HCT116 (cell line): Measurements from ENCODE around the gene KCNIP4. TPM values are rescaled to one million over a fixed set of nuclear protein-coding genes. Genes with fewer than 3 reads are reported as not detected.

Experiments
- ATAC-seq: fragments of 200-7000 bp; cut with Tn5 transposase; 2 replicates; pipeline ENCODE4 v1.9.1; 2020; ENCODE audit warnings: mild to moderate bottlenecking, moderate library complexity
- BruUV-seq: library from RNA; stranded (reverse); fragments of 400-500 nt; replicated peaks from 2 replicates; lab custom pipeline; 2021; lab: Mats Ljungman, UMichigan
- CTCF ChIA-PET: fragments of 300-600 bp; sonication (Branson Sonifier 250); formaldehyde crosslinking; loops from one replicate; lab custom pipeline; 2021; ENCODE audit warnings: antibody characterized with exemption; lab: Charles Lee
- POLR2A ChIA-PET: fragments of 300-600, 350-600 bp; sonication (Branson Sonifier 250); formaldehyde crosslinking; loops from one replicate; lab custom pipeline; 2021; ENCODE audit warnings: antibody characterized with exemption; lab: Charles Lee
- RAD21 ChIA-PET, 2 experiments: fragments of 300-600 bp; sonication (Branson Sonifier 250); formaldehyde crosslinking; loops; one replicate each; lab custom pipeline; 2023; ENCODE audit warnings: low total read pairs in 2 of 2; ENCODE audit not compliant: uncharacterized antibody in 2 of 2, unreplicated experiment in 2 of 2, low non-redundant PET in 1 of 2; lab: Charles Lee
- DNase-seq: peaks from one replicate; pipeline ENCODE4 v3.0.0-alpha.2; 2010; ENCODE audit warnings: low read depth, low spot score
- H2AFZ ChIP-seq: fragments of 200-600 bp; shearing (Covaris generic), sonication (generic); 2 replicates; pipeline ENCODE4 v1.6.1; 2017; ENCODE audit warnings: low read depth, mixed run types, mixed read lengths, antibody characterized with exemption, low read length; ENCODE audit not compliant: poor library complexity, severe bottlenecking
- H3K27ac ChIP-seq: 2 replicates; pipeline ENCODE4 v1.5.1; 2012; ENCODE audit warnings: low read depth, low read length
- H3K27me3 ChIP-seq: fragments of 200-600 bp; sonication (generic); 2 replicates; pipeline ENCODE4 v1.6.1; 2016; ENCODE audit warnings: mixed run types, low read length, mixed read lengths; ENCODE audit not compliant: insufficient read depth
- H3K36me3 ChIP-seq, 2 experiments: fragments of 200-500 bp in 1 of 2; fragments of 200-600 bp in 1 of 2; sonication (Bioruptor generic) in 1 of 2; sonication (generic) in 1 of 2; 2 replicates each; pipeline versions ENCODE4 v1.5.1 to v1.6.1; 2014 to 2016; ENCODE audit warnings: low read length in 2 of 2, inconsistent platforms in 1 of 2, mixed read lengths in 1 of 2, mixed run types in 1 of 2; ENCODE audit not compliant: insufficient read depth in 2 of 2, control insufficient read depth in 1 of 2
- H3K4me1 ChIP-seq, 2 experiments: fragments of 200-600 bp in 1 of 2; sonication (generic) in 1 of 2; 2 replicates each; pipeline versions ENCODE4 v1.5.1 to v1.6.1; 2012 to 2017; ENCODE audit warnings: low read length in 2 of 2, inconsistent platforms in 1 of 2, mild to moderate bottlenecking in 1 of 2, mixed read lengths in 1 of 2, mixed run types in 1 of 2, moderate library complexity in 1 of 2; ENCODE audit not compliant: insufficient read depth in 2 of 2, control insufficient read depth in 1 of 2
- H3K4me2 ChIP-seq: fragments of 200-600 bp; sonication (generic); 2 replicates; pipeline ENCODE4 v1.6.1; 2017; ENCODE audit warnings: mixed run types, low read length, mixed read lengths
- H3K4me3 ChIP-seq, 2 experiments: fragments of 200-600 bp in 1 of 2; sonication (generic) in 1 of 2; replicated peaks in 1 of 2; 2 replicates each; pipeline ENCODE4 v1.5.1; 2011 to 2016; ENCODE audit warnings: low read length in 2 of 2, control low read depth in 1 of 2, low read depth in 1 of 2, mild to moderate bottlenecking in 1 of 2, mixed read lengths in 1 of 2, mixed run types in 1 of 2
- H3K79me2 ChIP-seq: fragments of 200-600 bp; sonication (generic); 2 replicates; pipeline ENCODE4 v1.6.1; 2017; ENCODE audit warnings: mild to moderate bottlenecking, mixed run types, low read length, moderate library complexity, mixed read lengths; ENCODE audit not compliant: insufficient read depth
- H3K9ac ChIP-seq: fragments of 200-600 bp; sonication (generic); 2 replicates; pipeline ENCODE4 v1.6.1; 2016; ENCODE audit warnings: low read length, mixed read lengths
- H3K9me2 ChIP-seq: fragments of 200-600 bp; sonication (generic), shearing (Covaris generic); 2 replicates; pipeline ENCODE4 v1.6.1; 2017; ENCODE audit warnings: mixed run types, mild to moderate bottlenecking, moderate library complexity; ENCODE audit not compliant: insufficient read depth
- H3K9me3 ChIP-seq, 2 experiments: fragments of 200-500 bp in 1 of 2; fragments of 200-600 bp in 1 of 2; sonication (Bioruptor generic) in 1 of 2; sonication (generic) in 1 of 2; 2 replicates each; pipeline ENCODE4 v1.6.1; 2014 to 2017; ENCODE audit warnings: low read length in 2 of 2, mixed read lengths in 2 of 2, inconsistent platforms in 1 of 2, low read depth in 1 of 2, mild to moderate bottlenecking in 1 of 2, mixed run types in 1 of 2, moderate library complexity in 1 of 2; ENCODE audit not compliant: control insufficient read depth in 1 of 2, insufficient read depth in 1 of 2
- H4K20me1 ChIP-seq: fragments of 200-600 bp; sonication (generic), shearing (Covaris generic); 2 replicates; pipeline ENCODE4 v1.6.1; 2017; ENCODE audit warnings: mixed run types, mild to moderate bottlenecking, moderate library complexity; ENCODE audit not compliant: insufficient read depth
- CEBPB ChIP-seq: IDR thresholded peaks from 2 replicates; pipeline ENCODE4 v1.6.1; 2012; ENCODE audit warnings: low read depth
- EGR1 ChIP-seq: IDR thresholded peaks from 2 replicates; pipeline ENCODE4 v1.6.1; 2012; ENCODE audit warnings: low read depth
- EZH2 ChIP-seq: fragments of 200-600 bp; sonication (generic); IDR thresholded peaks from 2 replicates; pipeline ENCODE4 v1.6.1; 2017; ENCODE audit warnings: antibody characterized with exemption, mixed run types
- EZH2phosphoT487 ChIP-seq: fragments of 200-600 bp; IDR thresholded peaks from 2 replicates; pipeline ENCODE4 v1.6.1; 2018; ENCODE audit warnings: antibody characterized with exemption, borderline replicate concordance
- FOSL1 ChIP-seq: IDR thresholded peaks from 2 replicates; pipeline ENCODE4 v1.6.1; 2012; ENCODE audit warnings: low read depth
- JUND ChIP-seq: IDR thresholded peaks from 2 replicates; pipeline ENCODE4 v1.6.1; 2012
- POLR2A ChIP-seq: IDR thresholded peaks from 2 replicates; pipeline ENCODE4 v1.7.0; 2011; ENCODE audit warnings: borderline replicate concordance; ENCODE audit not compliant: insufficient read depth, insufficient read length; ENCODE audit errors: extremely low read depth
- POLR2AphosphoS5 ChIP-seq: IDR thresholded peaks from 2 replicates; pipeline ENCODE4 v1.6.1; 2011; ENCODE audit warnings: mild to moderate bottlenecking, low read depth, low read length, moderate library complexity
- SIN3A ChIP-seq: IDR thresholded peaks from 2 replicates; pipeline ENCODE4 v1.6.1; 2012; ENCODE audit warnings: low read depth
- SP1 ChIP-seq: IDR thresholded peaks from 2 replicates; pipeline ENCODE4 v1.6.1; 2012; ENCODE audit warnings: low read depth
- SRF ChIP-seq: IDR thresholded peaks from 2 replicates; pipeline ENCODE4 v1.6.1; 2012; ENCODE audit warnings: low read depth
- TCF7L2 ChIP-seq: IDR thresholded peaks from 2 replicates; pipeline ENCODE4 v1.7.0; 2011; ENCODE audit warnings: borderline replicate concordance, inconsistent platforms; ENCODE audit not compliant: insufficient read depth, insufficient read length; ENCODE audit errors: extremely low read depth
- YY1 ChIP-seq: IDR thresholded peaks from 2 replicates; pipeline ENCODE4 v1.6.1; 2011; ENCODE audit warnings: low read length, low read depth, moderate library complexity, mild to moderate bottlenecking; ENCODE audit not compliant: insufficient replicate concordance; ENCODE audit errors: extremely low read depth
- ZNF274 ChIP-seq: fragments of 200-500 bp; sonication (Bioruptor generic); IDR thresholded peaks from 2 replicates; pipeline ENCODE4 v1.6.1; 2014; ENCODE audit warnings: mild to moderate bottlenecking, low read depth, low read length, inconsistent platforms
- intact Hi-C: fragments of 100-400 bp; cut with micrococcal nuclease; formaldehyde crosslinking; loops from 2 replicates; pipeline ENCODE4 v1.10.0; 2022
- total RNA-seq: library from RNA; stranded (reverse); gene quantifications from one replicate; pipeline ENCODE4 v1.2.1, GENCODE V29; 2021; ENCODE audit not compliant: unreplicated experiment
- TF ChIP-seq, protein P1 (sequence below), 3 experiments: fragments of 200-600 bp in 1 of 3; sonication (generic) in 1 of 3; IDR thresholded peaks in 2 of 3; conservative IDR thresholded peaks in 1 of 3; 2 replicates each; pipeline ENCODE4 v1.5.1; 2012 to 2017; ENCODE audit warnings: low read depth in 2 of 3, low read length in 2 of 3, antibody characterized with exemption in 1 of 3, borderline replicate concordance in 1 of 3, control low read depth in 1 of 3, mild to moderate bottlenecking in 1 of 3, mixed read lengths in 1 of 3, mixed run types in 1 of 3, moderate library complexity in 1 of 3; ENCODE audit not compliant: insufficient read depth in 1 of 3
- TF ChIP-seq, protein P2 (sequence below): IDR thresholded peaks from 2 replicates; pipeline ENCODE4 v1.6.1; 2012

The KCNIP4 gene
- total RNA-seq, 1 experiment from 2014 or later = not detected

DNA sequence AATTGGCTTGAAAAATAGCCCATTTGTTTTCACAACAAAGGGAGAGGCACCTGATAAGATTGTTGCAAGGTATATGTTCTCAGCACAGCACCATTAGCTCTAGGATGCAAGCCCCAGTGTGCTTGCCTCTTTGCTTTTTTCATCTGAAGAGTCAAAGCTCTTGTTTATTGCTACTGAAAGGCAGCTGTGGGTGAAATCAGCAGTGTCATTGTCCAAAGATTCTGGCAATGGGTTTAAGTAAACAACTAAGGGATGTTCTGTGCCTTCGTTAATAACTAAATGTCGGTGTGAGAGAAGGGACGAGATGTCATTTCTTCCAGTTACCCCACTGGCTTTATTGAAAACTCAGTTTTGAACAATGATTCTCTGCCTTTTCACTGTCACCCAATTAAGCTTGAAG lies 567.7 kb downstream of the KCNIP4 start:
- Histone ChIP-seq H3K4me2 (no peak overlapping the region), H3K9me3 (peaks cover 0 to 13% of the 10 kb centered on the region in 2 experiments; a peak in 2 of 4 replicates), H3K9ac (no peak overlapping the region), H4K20me1 (no peaks in the 10 kb centered on the region), H3K4me3 (no peak overlapping the region), H3K79me2 (no peaks in the 10 kb centered on the region), H3K27me3 (no peaks in the 10 kb centered on the region), H3K36me3 (no peaks in the 10 kb centered on the region), H3K27ac (no peak overlapping the region), H2AFZ (no peak overlapping the region), H3K9me2 (no peaks in the 10 kb centered on the region), H3K4me1 (no peaks in the 10 kb centered on the region)
- DNase-seq (no peak), ATAC-seq (no peak)
- no peak for TF ChIP-seq SRF
- no peak for TF ChIP-seq SP1
- no peak for TF ChIP-seq POLR2AphosphoS5
- TF ChIP-seq ZNF274 = no peak
- TF ChIP-seq POLR2A = no peak
- no peak for TF ChIP-seq JUND
- TF ChIP-seq EZH2 = no peak
- no peak for TF ChIP-seq TCF7L2
- no peak for TF ChIP-seq FOSL1
- no peak for TF ChIP-seq EZH2phosphoT487
- no peak for TF ChIP-seq YY1
- TF ChIP-seq, protein P1, sequence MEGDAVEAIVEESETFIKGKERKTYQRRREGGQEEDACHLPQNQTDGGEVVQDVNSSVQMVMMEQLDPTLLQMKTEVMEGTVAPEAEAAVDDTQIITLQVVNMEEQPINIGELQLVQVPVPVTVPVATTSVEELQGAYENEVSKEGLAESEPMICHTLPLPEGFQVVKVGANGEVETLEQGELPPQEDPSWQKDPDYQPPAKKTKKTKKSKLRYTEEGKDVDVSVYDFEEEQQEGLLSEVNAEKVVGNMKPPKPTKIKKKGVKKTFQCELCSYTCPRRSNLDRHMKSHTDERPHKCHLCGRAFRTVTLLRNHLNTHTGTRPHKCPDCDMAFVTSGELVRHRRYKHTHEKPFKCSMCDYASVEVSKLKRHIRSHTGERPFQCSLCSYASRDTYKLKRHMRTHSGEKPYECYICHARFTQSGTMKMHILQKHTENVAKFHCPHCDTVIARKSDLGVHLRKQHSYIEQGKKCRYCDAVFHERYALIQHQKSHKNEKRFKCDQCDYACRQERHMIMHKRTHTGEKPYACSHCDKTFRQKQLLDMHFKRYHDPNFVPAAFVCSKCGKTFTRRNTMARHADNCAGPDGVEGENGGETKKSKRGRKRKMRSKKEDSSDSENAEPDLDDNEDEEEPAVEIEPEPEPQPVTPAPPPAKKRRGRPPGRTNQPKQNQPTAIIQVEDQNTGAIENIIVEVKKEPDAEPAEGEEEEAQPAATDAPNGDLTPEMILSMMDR (IDR thresholded peaks at IDR 0.05 in 2 of 3, conservative IDR thresholded peaks at IDR 0.05 in 1 of 3; ENCODE audit: borderline replicate concordance in 1 of 3, insufficient read depth in 1 of 3, low read depth in 2 of 3, low read length in 2 of 3) = no peak
- TF ChIP-seq SIN3A = no peak
- no peak for TF ChIP-seq EGR1
- no peak for TF ChIP-seq CEBPB
- TF ChIP-seq, protein P2, sequence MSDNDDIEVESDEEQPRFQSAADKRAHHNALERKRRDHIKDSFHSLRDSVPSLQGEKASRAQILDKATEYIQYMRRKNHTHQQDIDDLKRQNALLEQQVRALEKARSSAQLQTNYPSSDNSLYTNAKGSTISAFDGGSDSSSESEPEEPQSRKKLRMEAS = no peak
- ChIA-PET CTCF (no interaction called here), POLR2A (no interaction called here), RAD21 (no interaction called here)
- no TSS peak for BruUV-seq
- intact Hi-C loops = no loop called here
